Effector memory CD4-positive, alpha-beta T cell (primary cell): ENCODE measurements around the gene SLC12A7.
A peak's percentile ranks its signal among the peaks of the same experiment; 100 is the strongest.

Source experiments
- DNase-seq, 3 donors: peaks; one replicate each; pipeline ENCODE4 v3.0.0-alpha.2; 2020
- H3K27ac ChIP-seq: 2 replicates; pipeline ENCODE4 v1.7.0; 2013; ENCODE audit warnings: mild to moderate bottlenecking, low read length, moderate library complexity; ENCODE audit not compliant: insufficient read depth, poor library complexity, severe bottlenecking
- H3K27me3 ChIP-seq: replicated peaks from 2 replicates; pipeline ENCODE4 v1.7.0; 2013; ENCODE audit warnings: mild to moderate bottlenecking, low read length; ENCODE audit not compliant: insufficient read depth, control insufficient read depth, poor library complexity, severe bottlenecking
- H3K36me3 ChIP-seq: 2 replicates; pipeline ENCODE4 v1.7.0; 2013; ENCODE audit warnings: mild to moderate bottlenecking, low read length, moderate library complexity; ENCODE audit not compliant: control insufficient read depth, insufficient read depth
- H3K4me1 ChIP-seq: 2 replicates; pipeline ENCODE4 v1.7.0; 2013; ENCODE audit warnings: low read length, mild to moderate bottlenecking; ENCODE audit not compliant: control insufficient read depth, insufficient read depth, poor library complexity, severe bottlenecking
- H3K4me3 ChIP-seq: 2 replicates; pipeline ENCODE4 v1.7.0; 2013; ENCODE audit warnings: low read length, low read depth, mild to moderate bottlenecking; ENCODE audit not compliant: insufficient read depth, poor library complexity, severe bottlenecking
- H3K9me3 ChIP-seq: 2 replicates; pipeline ENCODE4 v1.7.0; 2013; ENCODE audit warnings: mild to moderate bottlenecking, low read length, moderate library complexity; ENCODE audit not compliant: control insufficient read depth

The SLC12A7 gene

GRCh38 chr5:1118738-1119137, 6.9 kb upstream of the SLC12A7 start:
- Histone ChIP-seq H3K4me1 (no peaks in the 10 kb centered on the region), H3K4me3 (no peak overlapping the region), H3K27me3 (no peaks in the 10 kb centered on the region), H3K36me3 (no peaks in the 10 kb centered on the region), H3K9me3 (no peaks in the 10 kb centered on the region), H3K27ac (no peak overlapping the region)
- DNase-seq, result no peak

GRCh38 chr5:1118231-1118698, 6.4 kb upstream of the SLC12A7 start:
- no peaks in the 10 kb centered on the region for H3K36me3 ChIP-seq
- H3K27me3 ChIP-seq, result no peaks in the 10 kb centered on the region
- no peak overlapping the region for H3K27ac ChIP-seq
- H3K4me1 ChIP-seq, result no peaks in the 10 kb centered on the region
- H3K4me3 ChIP-seq, result no peak overlapping the region
- no peaks in the 10 kb centered on the region for H3K9me3 ChIP-seq
- no peak for DNase-seq

GRCh38 chr5:1116977-1117376, 5.1 kb upstream of the SLC12A7 start:
- no peaks in the 10 kb centered on the region for H3K27me3 ChIP-seq
- no peaks in the 10 kb centered on the region for H3K9me3 ChIP-seq
- no peaks in the 10 kb centered on the region for H3K36me3 ChIP-seq
- no peak overlapping the region for H3K27ac ChIP-seq
- no peak overlapping the region for H3K4me3 ChIP-seq
- no peak for DNase-seq
- H3K4me1 ChIP-seq, result no peaks in the 10 kb centered on the region

GRCh38 chr5:1116109-1116740, 4.4 kb upstream of the SLC12A7 start:
- Histone ChIP-seq H3K4me3 (no peak overlapping the region), H3K27me3 (no peaks in the 10 kb centered on the region), H3K27ac (no peak overlapping the region), H3K36me3 (no peaks in the 10 kb centered on the region), H3K4me1 (no peaks in the 10 kb centered on the region), H3K9me3 (no peaks in the 10 kb centered on the region)
- DNase-seq, result no peak

GRCh38 chr5:1115123-1115815, 3.4 kb upstream of the SLC12A7 start:
- H3K36me3 ChIP-seq, result no peaks in the 10 kb centered on the region
- H3K27me3 ChIP-seq, result no peaks in the 10 kb centered on the region
- no peak for DNase-seq
- no peaks in the 10 kb centered on the region for H3K9me3 ChIP-seq
- no peak overlapping the region for H3K27ac ChIP-seq
- H3K4me1 ChIP-seq, result peaks cover 8% of the 10 kb centered on the region
- H3K4me3 ChIP-seq, result no peak overlapping the region

- Histone ChIP-seq H3K4me1 (peaks cover 16% of the 10 kb centered on the region), H3K36me3 (no peaks in the 10 kb centered on the region), H3K9me3 (no peaks in the 10 kb centered on the region), H3K27me3 (no peaks in the 10 kb centered on the region), H3K4me3 (no peak overlapping the region), H3K27ac (no peak overlapping the region)
- DNase-seq, result no peak
These were observed 2.1 kb upstream of the SLC12A7 start for GRCh38 chr5:1113805-1114586.

GRCh38 chr5:1113332-1113690, 1.4 kb upstream of the SLC12A7 start:
- peaks cover 16% of the 10 kb centered on the region for H3K4me1 ChIP-seq
- H3K27ac ChIP-seq, result no peak overlapping the region
- H3K9me3 ChIP-seq, result no peaks in the 10 kb centered on the region
- H3K27me3 ChIP-seq, result no peaks in the 10 kb centered on the region
- no peak for DNase-seq
- H3K36me3 ChIP-seq, result no peaks in the 10 kb centered on the region
- H3K4me3 ChIP-seq, result no peak overlapping the region

GRCh38 chr5:1112596-1113331, 901 bp upstream of the SLC12A7 start:
- H3K9me3 ChIP-seq, result no peaks in the 10 kb centered on the region
- DNase-seq, result no peak
- no peak overlapping the region for H3K4me3 ChIP-seq
- H3K4me1 ChIP-seq, result peaks cover 16% of the 10 kb centered on the region
- H3K27me3 ChIP-seq, result no peaks in the 10 kb centered on the region
- H3K27ac ChIP-seq, result no peak overlapping the region
- no peaks in the 10 kb centered on the region for H3K36me3 ChIP-seq

- peak overlapping the region; percentile 81 for H3K4me3 ChIP-seq
- H3K4me1 ChIP-seq, result peaks cover 30% of the 10 kb centered on the region
- DNase-seq, result no peak
- no peaks in the 10 kb centered on the region for H3K9me3 ChIP-seq
- no peaks in the 10 kb centered on the region for H3K27me3 ChIP-seq
- H3K27ac ChIP-seq, result peak overlapping the region; percentile 74
- H3K36me3 ChIP-seq, result no peaks in the 10 kb centered on the region
These were observed 579 bp downstream of the SLC12A7 start for GRCh38 chr5:1111241-1111726.
